H9 (cell line): Measurements from ENCODE around the gene MRFAP1. TPM values are rescaled to one million over a fixed set of nuclear protein-coding genes. Genes with fewer than 3 reads are reported as not detected.

Source experiments
- DNase-seq: peaks from one replicate; pipeline ENCODE4 v3.0.0-alpha.2; 2017
- H2AFZ ChIP-seq: one replicate; pipeline ENCODE4 v1.6.1; 2013; ENCODE audit warnings: mild to moderate bottlenecking, low read length, control low read depth, moderate library complexity
- H2AK5ac ChIP-seq: 2 replicates; pipeline ENCODE4 v1.6.1; 2013; ENCODE audit warnings: low read length, control low read depth, mixed read lengths; ENCODE audit not compliant: insufficient read length
- H2BK120ac ChIP-seq: one replicate; pipeline ENCODE4 v1.6.1; 2013; ENCODE audit warnings: low read depth, mild to moderate bottlenecking, low read length, control low read depth, inconsistent platforms; ENCODE audit not compliant: poor library complexity, severe bottlenecking
- H2BK12ac ChIP-seq: 2 replicates; pipeline ENCODE4 v1.6.1; 2013; ENCODE audit warnings: low read length, control low read depth, mixed read lengths, low read depth; ENCODE audit not compliant: insufficient read length
- H2BK15ac ChIP-seq: 2 replicates; pipeline ENCODE4 v1.6.1; 2013; ENCODE audit warnings: low read depth, low read length, control low read depth
- H2BK20ac ChIP-seq: one replicate; pipeline ENCODE4 v1.6.1; 2013; ENCODE audit warnings: low read depth, mild to moderate bottlenecking, low read length, control low read depth, inconsistent platforms; ENCODE audit not compliant: poor library complexity, severe bottlenecking
- H2BK5ac ChIP-seq: 2 replicates; pipeline ENCODE4 v1.6.1; 2013; ENCODE audit warnings: low read length, control low read depth, mixed read lengths; ENCODE audit not compliant: insufficient read length
- H3K14ac ChIP-seq: 2 replicates; pipeline ENCODE4 v1.6.1; 2013; ENCODE audit warnings: low read length, control low read depth; ENCODE audit not compliant: insufficient read depth
- H3K18ac ChIP-seq: 2 replicates; pipeline ENCODE4 v1.6.1; 2013; ENCODE audit warnings: low read depth, mild to moderate bottlenecking, mixed read lengths, low read length, control low read depth; ENCODE audit not compliant: insufficient read length
- H3K23ac ChIP-seq: 2 replicates; pipeline ENCODE4 v1.6.1; 2013; ENCODE audit warnings: low read length, control low read depth, mixed read lengths, low read depth; ENCODE audit not compliant: insufficient read length
- H3K23me2 ChIP-seq: 2 replicates; pipeline ENCODE4 v1.6.1; 2013; ENCODE audit warnings: low read depth, mild to moderate bottlenecking, mixed read lengths, low read length, control low read depth; ENCODE audit not compliant: insufficient read length, poor library complexity, severe bottlenecking
- H3K27ac ChIP-seq: 2 replicates; pipeline ENCODE4 v1.5.1; 2013; ENCODE audit warnings: low read length, control low read depth, mixed read lengths, low read depth; ENCODE audit not compliant: insufficient read length
- H3K27me3 ChIP-seq: 2 replicates; pipeline ENCODE4 v1.6.1; 2013; ENCODE audit warnings: low read length, control low read depth, inconsistent platforms; ENCODE audit not compliant: insufficient read depth
- H3K4ac ChIP-seq: 2 replicates; pipeline ENCODE4 v1.6.1; 2013; ENCODE audit warnings: low read depth, mild to moderate bottlenecking, control low read depth, inconsistent platforms, low read length, moderate library complexity
- H3K4me1 ChIP-seq: 2 replicates; pipeline ENCODE4 v1.6.1; 2013; ENCODE audit warnings: low read length, control low read depth, inconsistent platforms; ENCODE audit not compliant: insufficient read depth
- H3K4me2 ChIP-seq: 2 replicates; pipeline ENCODE4 v1.6.1; 2013; ENCODE audit warnings: low read length, control low read depth, mixed read lengths; ENCODE audit not compliant: insufficient read length, insufficient read depth
- H3K56ac ChIP-seq: 2 replicates; pipeline ENCODE4 v1.6.1; 2013; ENCODE audit warnings: low read depth, mild to moderate bottlenecking, mixed read lengths, low read length, control low read depth; ENCODE audit not compliant: insufficient read length
- H3K79me1 ChIP-seq: 2 replicates; pipeline ENCODE4 v1.6.1; 2013; ENCODE audit warnings: low read depth, mild to moderate bottlenecking, moderate library complexity, low read length, control low read depth, inconsistent platforms; ENCODE audit not compliant: insufficient read depth, poor library complexity, severe bottlenecking
- H3K79me2 ChIP-seq: 2 replicates; pipeline ENCODE4 v1.6.1; 2013; ENCODE audit warnings: low read length, control low read depth, inconsistent platforms; ENCODE audit not compliant: insufficient read depth
- H3K9ac ChIP-seq: 2 replicates; pipeline ENCODE4 v1.6.1; 2013; ENCODE audit warnings: low read length, control low read depth, mixed read lengths; ENCODE audit not compliant: insufficient read length; ENCODE audit errors: extremely low read depth
- H3K9me3 ChIP-seq: one replicate; pipeline ENCODE4 v1.6.1; 2013; ENCODE audit warnings: low read depth, low read length, inconsistent platforms; ENCODE audit not compliant: control insufficient read depth
- H3T11ph ChIP-seq: one replicate; pipeline ENCODE4 v1.6.1; 2013; ENCODE audit warnings: mild to moderate bottlenecking, low read length, control low read depth, inconsistent platforms
- H4K20me1 ChIP-seq: one replicate; pipeline ENCODE4 v1.6.1; 2013; ENCODE audit not compliant: control insufficient read depth, insufficient read length, insufficient read depth
- H4K5ac ChIP-seq: 2 replicates; pipeline ENCODE4 v1.6.1; 2013; ENCODE audit warnings: low read depth, mild to moderate bottlenecking, mixed read lengths, low read length, control low read depth; ENCODE audit not compliant: insufficient read length
- H4K8ac ChIP-seq: replicated peaks from 2 replicates; pipeline ENCODE4 v1.6.1; 2013; ENCODE audit warnings: low read length, control low read depth, mixed read lengths, low read depth; ENCODE audit not compliant: insufficient read length
- H4K91ac ChIP-seq: 2 replicates; pipeline ENCODE4 v1.6.1; 2013; ENCODE audit warnings: low read depth, mild to moderate bottlenecking, moderate library complexity, mixed read lengths, low read length, control low read depth; ENCODE audit not compliant: insufficient read length
- H3K27ac Mint-ChIP-seq, 3 experiments: 2 replicates in 2 of 3; 3 replicates in 1 of 3; pipeline ENCODE4 v1.8.0; 2020 to 2021; ENCODE audit warnings: mixed read lengths in 3 of 3, mild to moderate bottlenecking in 1 of 3, moderate library complexity in 1 of 3
- H3K27me3 Mint-ChIP-seq: 2 replicates; pipeline ENCODE4 v1.8.0; 2021; ENCODE audit warnings: low read depth, mild to moderate bottlenecking, moderate library complexity, mixed read lengths
- H3K36me3 Mint-ChIP-seq, 3 experiments: 2 replicates in 2 of 3; 3 replicates in 1 of 3; pipeline ENCODE4 v1.8.0; 2020 to 2021; ENCODE audit warnings: low read depth in 3 of 3, mixed read lengths in 3 of 3; ENCODE audit not compliant: insufficient read depth in 1 of 3
- H3K4me1 Mint-ChIP-seq, 2 experiments: 2 replicates each; pipeline ENCODE4 v1.8.0; 2020; ENCODE audit warnings: mixed read lengths in 2 of 2
- H3K4me3 Mint-ChIP-seq, 2 experiments: 2 replicates in 1 of 2; 3 replicates in 1 of 2; pipeline ENCODE4 v1.8.0; 2020 to 2021; ENCODE audit warnings: mild to moderate bottlenecking in 2 of 2, mixed read lengths in 2 of 2, moderate library complexity in 1 of 2
- H3K9me3 Mint-ChIP-seq, 2 experiments: 2 replicates in 1 of 2; 3 replicates in 1 of 2; pipeline ENCODE4 v1.8.0; 2020; ENCODE audit warnings: mild to moderate bottlenecking in 2 of 2, mixed read lengths in 2 of 2, moderate library complexity in 1 of 2
- WGBS: extraction: QIAGEN DNeasy Blood & Tissue Kit; methylation state at CpG from one replicate; pipeline ENCODE4 v1.1.7; 2013; ENCODE audit warnings: missing lambda C conversion rate, low lambda C conversion rate, mixed read lengths; ENCODE audit not compliant: insufficient read length; ENCODE audit errors: extremely low coverage; 5-methylcytosine and 5-hydroxymethylcytosine counted together
- total RNA-seq: library from RNA; stranded (reverse); gene quantifications from 2 replicates; pipeline ENCODE4 v1.2.1, GENCODE V29; 2021
- TF ChIP-seq, protein P1 (sequence below): fragments of 200-600 bp; sonication (generic); conservative IDR thresholded peaks from 3 replicates; pipeline ENCODE4 v1.8.0; 2021; ENCODE audit warnings: antibody characterized with exemption, mild to moderate bottlenecking

The MRFAP1 gene
- total RNA-seq, 1 experiment from 2014 or later: 328 TPM

GRCh38 chr4:6643141-6643847 is 2.8 kb downstream of the MRFAP1 start:
- Mint-ChIP-seq H3K27ac (peak overlapping the region in 2 of 3 experiments; percentile 34 to 66; a peak in 4 of 7 replicates), H3K27me3 (peaks cover 6% of the 10 kb centered on the region), H3K4me3 (peak overlapping the region in 1 of 2 experiments; percentile 99; a peak in 3 of 5 replicates), H3K36me3 (peaks cover 22 to 26% (median 25%) of the 10 kb centered on the region in 3 experiments), H3K4me1 (peaks cover 19 to 24% of the 10 kb centered on the region in 2 experiments), H3K9me3 (0 out of 5 replicates have a peak, but pooled peaks cover 2 to 3% of the 10 kb centered on the region in 2 experiments)
- no peak overlapping the region for H4K5ac ChIP-seq
- H3K23ac ChIP-seq: no peak overlapping the region
- no peak overlapping the region for H3K18ac ChIP-seq
- peaks cover 14% of the 10 kb centered on the region for H3K23me2 ChIP-seq
- H3K79me1 ChIP-seq: peaks cover 8% of the 10 kb centered on the region
- H4K8ac ChIP-seq: no peak overlapping the region
- H3K9me3 ChIP-seq: no peaks in the 10 kb centered on the region
- DNase-seq: no peak
- no peak overlapping the region for H3K14ac ChIP-seq
- H2BK15ac ChIP-seq: no peak overlapping the region
- no peak overlapping the region for H2AK5ac ChIP-seq
- no peaks in the 10 kb centered on the region for H3K27me3 ChIP-seq
- no peak overlapping the region for H2BK120ac ChIP-seq
- H2BK5ac ChIP-seq: no peak overlapping the region
- no peak overlapping the region for H2BK12ac ChIP-seq
- H3K4me1 ChIP-seq: no peaks in the 10 kb centered on the region
- no peak overlapping the region for H2BK20ac ChIP-seq
- H3K56ac ChIP-seq: no peak overlapping the region
- H3K79me2 ChIP-seq: peaks cover 10% of the 10 kb centered on the region
- no peak overlapping the region for H3K4ac ChIP-seq
- H3T11ph ChIP-seq: no peak overlapping the region
- H3K4me2 ChIP-seq: no peak overlapping the region
- H4K91ac ChIP-seq: no peak overlapping the region
- H3K27ac ChIP-seq: no peak overlapping the region
- H3K9ac ChIP-seq: no peak overlapping the region
- no peak overlapping the region for H2AFZ ChIP-seq
- TF ChIP-seq, protein P1, sequence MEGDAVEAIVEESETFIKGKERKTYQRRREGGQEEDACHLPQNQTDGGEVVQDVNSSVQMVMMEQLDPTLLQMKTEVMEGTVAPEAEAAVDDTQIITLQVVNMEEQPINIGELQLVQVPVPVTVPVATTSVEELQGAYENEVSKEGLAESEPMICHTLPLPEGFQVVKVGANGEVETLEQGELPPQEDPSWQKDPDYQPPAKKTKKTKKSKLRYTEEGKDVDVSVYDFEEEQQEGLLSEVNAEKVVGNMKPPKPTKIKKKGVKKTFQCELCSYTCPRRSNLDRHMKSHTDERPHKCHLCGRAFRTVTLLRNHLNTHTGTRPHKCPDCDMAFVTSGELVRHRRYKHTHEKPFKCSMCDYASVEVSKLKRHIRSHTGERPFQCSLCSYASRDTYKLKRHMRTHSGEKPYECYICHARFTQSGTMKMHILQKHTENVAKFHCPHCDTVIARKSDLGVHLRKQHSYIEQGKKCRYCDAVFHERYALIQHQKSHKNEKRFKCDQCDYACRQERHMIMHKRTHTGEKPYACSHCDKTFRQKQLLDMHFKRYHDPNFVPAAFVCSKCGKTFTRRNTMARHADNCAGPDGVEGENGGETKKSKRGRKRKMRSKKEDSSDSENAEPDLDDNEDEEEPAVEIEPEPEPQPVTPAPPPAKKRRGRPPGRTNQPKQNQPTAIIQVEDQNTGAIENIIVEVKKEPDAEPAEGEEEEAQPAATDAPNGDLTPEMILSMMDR: no peak
- H4K20me1 ChIP-seq: no peaks in the 10 kb centered on the region
- no CpG with 5 or more reads among the region's 8 CpGs for WGBS
